H54 (cell line): ENCODE results near the gene SLC41A2.

Source experiments
- DNase-seq: peaks from one replicate; pipeline ENCODE4 v3.0.0; 2011; ENCODE audit warnings: low spot score, mixed read lengths; ENCODE audit not compliant: insufficient read length
- FAIRE-seq: peaks from 3 replicates; lab custom pipeline; 2011; peaks lifted over from hg19 to GRCh38; lab: Jason Lieb, UNC
- POLR2A ChIP-seq: IDR thresholded peaks from 2 replicates; pipeline ENCODE4 v1.6.1; 2011; ENCODE audit warnings: low read depth, mild to moderate bottlenecking, low read length

SLC41A2 gene

GRCh38 chr12:104975587-104976343 is 17.7 kb upstream of the SLC41A2 start:
- peak; percentile 76 for FAIRE-seq

GRCh38 chr12:104974626-104975290 is 16.7 kb upstream of the SLC41A2 start:
- no peak for DNase-seq
- peak; percentile 33 for FAIRE-seq
- no peak for TF ChIP-seq POLR2A

More at GRCh38 chr12:104975587-104976343, 17.7 kb upstream of the SLC41A2 start:
- TF ChIP-seq POLR2A = no peak
- DNase-seq = no peak

GRCh38 chr12:104973250-104973649 is 15.2 kb upstream of the SLC41A2 start:
- no peak for DNase-seq
- no peak for FAIRE-seq
- TF ChIP-seq POLR2A = no peak

GRCh38 chr12:104971306-104971705 is 13.2 kb upstream of the SLC41A2 start:
- TF ChIP-seq POLR2A = no peak
- FAIRE-seq = no peak

GRCh38 chr12:104969343-104969742 is 11.3 kb upstream of the SLC41A2 start:
- DNase-seq (no peak), FAIRE-seq (no peak)
- no peak for TF ChIP-seq POLR2A

More at GRCh38 chr12:104971306-104971705, 13.2 kb upstream of the SLC41A2 start:
- no peak for DNase-seq

GRCh38 chr12:104966677-104967076 is 8.6 kb upstream of the SLC41A2 start:
- no peak for TF ChIP-seq POLR2A
- no peak for FAIRE-seq
- DNase-seq = no peak

- DNase-seq (no peak), FAIRE-seq (no peak)
- no peak for TF ChIP-seq POLR2A
Measured at GRCh38 chr12:104964856-104965205, 6.7 kb upstream of the SLC41A2 start.

- FAIRE-seq = no peak
- no peak for TF ChIP-seq POLR2A
- no peak for DNase-seq
Measured at GRCh38 chr12:104964167-104964855, 6.2 kb upstream of the SLC41A2 start.

- no peak for FAIRE-seq
- DNase-seq = no peak
- TF ChIP-seq POLR2A = no peak
Measured at GRCh38 chr12:104963757-104964156, 5.7 kb upstream of the SLC41A2 start.

- no peak for TF ChIP-seq POLR2A
- DNase-seq = no peak
- FAIRE-seq = no peak
Measured at GRCh38 chr12:104960464-104960863, 2.4 kb upstream of the SLC41A2 start.

- peak; percentile 65 for FAIRE-seq
- no peak for TF ChIP-seq POLR2A
- DNase-seq = peak; percentile 47
Measured at GRCh38 chr12:104959335-104959841, 1.3 kb upstream of the SLC41A2 start.

- FAIRE-seq = no peak
Measured at GRCh38 chr12:104958805-104959334, 780 bp upstream of the SLC41A2 start.

GRCh38 chr12:104957719-104958000 is 430 bp downstream of the SLC41A2 start:
- TF ChIP-seq POLR2A = no peak
- FAIRE-seq (no peak), DNase-seq (no peak)

More at GRCh38 chr12:104958805-104959334, 780 bp upstream of the SLC41A2 start:
- TF ChIP-seq POLR2A = no peak
- DNase-seq = no peak
